Measurements from ENCODE around the gene LINGO1. TPM values are rescaled to one million over a fixed set of nuclear protein-coding genes. Genes with fewer than 3 reads are reported as not detected.

Gene LINGO1
- total RNA-seq, 4 donors from 2014 or later, result 0.09 to 1.2 (median 0.38) TPM; not detected in 1

GRCh38 chr15:77581896-77582569, 50.7 kb downstream of the LINGO1 start:
- Histone ChIP-seq H3K4me3 (no peak overlapping the region), H3K27me3 (peaks cover 0 to 32% (median 0%) of the 10 kb centered on the region in 4 donors), H3K27ac (no peak overlapping the region), H3K4me1 (no peaks in the 10 kb centered on the region), H3K9me3 (no peaks in the 10 kb centered on the region), H3K36me3 (no peaks in the 10 kb centered on the region)
- intact Hi-C loops (cut with DNase I), result no loop called here
- 40 to 53% methylated on average over 1 to 3 of the region's 18 CpGs for WGBS, 2 donors
- no peak for TF ChIP-seq POLR2A (IDR thresholded peaks at IDR 0.05)
- TF ChIP-seq CTCF (IDR thresholded peaks at IDR 0.05), result no peak
- no peak for DNase-seq

- Histone ChIP-seq H3K4me3 (no peak overlapping the region), H3K27me3 (peaks cover 0 to 32% (median 0%) of the 10 kb centered on the region in 4 donors), H3K27ac (no peak overlapping the region), H3K4me1 (no peaks in the 10 kb centered on the region), H3K9me3 (no peaks in the 10 kb centered on the region), H3K36me3 (no peaks in the 10 kb centered on the region)
- intact Hi-C loops (cut with DNase I), result no loop called here
- TF ChIP-seq CTCF (IDR thresholded peaks at IDR 0.05) (no peak), POLR2A (IDR thresholded peaks at IDR 0.05) (no peak)
- DNase-seq, result no peak
- 37 to 54% methylated on average over 13 to 16 of the region's 16 CpGs for WGBS, 2 donors
Measured at GRCh38 chr15:77580996-77581682, 51.6 kb downstream of the LINGO1 start.

- TF ChIP-seq POLR2A (IDR thresholded peaks at IDR 0.05), result no peak
- TF ChIP-seq CTCF (IDR thresholded peaks at IDR 0.05), result no peak
- H3K36me3 ChIP-seq, result no peaks in the 10 kb centered on the region
- intact Hi-C loops (cut with DNase I), result no loop called here
- no peak overlapping the region for H3K27ac ChIP-seq
- no peaks in the 10 kb centered on the region for H3K9me3 ChIP-seq
- H3K27me3 ChIP-seq, result peaks cover 0 to 23% (median 0%) of the 10 kb centered on the region in 4 donors
- H3K4me3 ChIP-seq, result no peak overlapping the region
- H3K4me1 ChIP-seq, result no peaks in the 10 kb centered on the region
- DNase-seq, result no peak
- WGBS, 2 donors, result 91 to 98% methylated on average over 4 to 11 of the region's 13 CpGs
Measured at GRCh38 chr15:77579498-77580188, 53.1 kb downstream of the LINGO1 start.

GRCh38 chr15:77578641-77579372, 53.9 kb downstream of the LINGO1 start:
- no peaks in the 10 kb centered on the region for H3K4me1 ChIP-seq
- TF ChIP-seq CTCF (IDR thresholded peaks at IDR 0.05) (no peak), POLR2A (IDR thresholded peaks at IDR 0.05) (no peak)
- DNase-seq, result no peak
- intact Hi-C loops (cut with DNase I), result no loop called here
- H3K27me3 ChIP-seq, result peaks cover 0 to 16% (median 0%) of the 10 kb centered on the region in 4 donors
- 80 to 88% methylated on average over 1 to 12 of the region's 15 CpGs for WGBS, 2 donors
- no peak overlapping the region for H3K4me3 ChIP-seq
- H3K36me3 ChIP-seq, result no peaks in the 10 kb centered on the region
- no peak overlapping the region for H3K27ac ChIP-seq
- H3K9me3 ChIP-seq, result no peaks in the 10 kb centered on the region
